GM06990 (cell line): ENCODE results near the gene RALGPS1.

Experiments used
- DNase-seq: peaks from one replicate; pipeline ENCODE4 v3.0.0-alpha.2; 2011; ENCODE audit not compliant: insufficient read length; ENCODE audit errors: extremely low read depth
- H3K27me3 ChIP-seq: replicated peaks from 2 replicates; pipeline ENCODE4 v1.6.0; 2011; ENCODE audit warnings: low read length; ENCODE audit not compliant: control insufficient read depth, insufficient read depth
- H3K36me3 ChIP-seq: 2 replicates; pipeline ENCODE4 v1.5.1; 2011; ENCODE audit warnings: low read length; ENCODE audit not compliant: control insufficient read depth, insufficient read depth
- H3K4me3 ChIP-seq: replicated peaks from 2 replicates; pipeline ENCODE4 v1.5.1; 2011; ENCODE audit warnings: low read depth, mild to moderate bottlenecking, control low read depth, low read length
- CTCF ChIP-seq: IDR thresholded peaks from 2 replicates; pipeline ENCODE4 v1.5.1; 2011; ENCODE audit warnings: low read length, control low read depth, mild to moderate bottlenecking, inconsistent platforms; ENCODE audit not compliant: insufficient read depth, poor library complexity, severe bottlenecking

RALGPS1 gene

GRCh38 chr9:127116088-127116726, 201.6 kb downstream of the RALGPS1 start:
- no peak for DNase-seq
- no peaks in the 10 kb centered on the region for H3K36me3 ChIP-seq
- no peak overlapping the region for H3K4me3 ChIP-seq
- TF ChIP-seq CTCF: no peak
- no peaks in the 10 kb centered on the region for H3K27me3 ChIP-seq

GRCh38 chr9:127116957-127117356, 202.4 kb downstream of the RALGPS1 start:
- TF ChIP-seq CTCF: no peak
- no peak overlapping the region for H3K4me3 ChIP-seq
- H3K36me3 ChIP-seq: no peaks in the 10 kb centered on the region
- DNase-seq: no peak
- no peaks in the 10 kb centered on the region for H3K27me3 ChIP-seq

- H3K4me3 ChIP-seq: no peak overlapping the region
- no peaks in the 10 kb centered on the region for H3K27me3 ChIP-seq
- no peak for TF ChIP-seq CTCF
- H3K36me3 ChIP-seq: no peaks in the 10 kb centered on the region
- DNase-seq: no peak
Observed at GRCh38 chr9:127117801-127118200, 203.2 kb downstream of the RALGPS1 start.

- no peak for TF ChIP-seq CTCF
- no peak overlapping the region for H3K4me3 ChIP-seq
- H3K27me3 ChIP-seq: no peaks in the 10 kb centered on the region
- no peaks in the 10 kb centered on the region for H3K36me3 ChIP-seq
- no peak for DNase-seq
Observed at GRCh38 chr9:127118597-127119319, 204.2 kb downstream of the RALGPS1 start.

- Histone ChIP-seq H3K27me3 (no peaks in the 10 kb centered on the region), H3K4me3 (no peak overlapping the region), H3K36me3 (no peaks in the 10 kb centered on the region)
- no peak for DNase-seq
- TF ChIP-seq CTCF: no peak
Observed at GRCh38 chr9:127119320-127119709, 204.7 kb downstream of the RALGPS1 start.
